ENCODE results near the gene NME4. TPM values are rescaled to one million over a fixed set of nuclear protein-coding genes. Genes with fewer than 3 reads are reported as not detected.
"Not testable (repeated sequence)": the region's sequence is repeated elsewhere in the genome, so short reads cannot be mapped to it uniquely, and the experiment has no call there.

NME4 gene
- total RNA-seq, 1 experiment from 2014 or later, result 179 TPM

GRCh38 chr16:397736-398332, 835 bp downstream of the NME4 start:
- DNase-seq (ENCODE audit: low spot score), result no peak

DNA sequence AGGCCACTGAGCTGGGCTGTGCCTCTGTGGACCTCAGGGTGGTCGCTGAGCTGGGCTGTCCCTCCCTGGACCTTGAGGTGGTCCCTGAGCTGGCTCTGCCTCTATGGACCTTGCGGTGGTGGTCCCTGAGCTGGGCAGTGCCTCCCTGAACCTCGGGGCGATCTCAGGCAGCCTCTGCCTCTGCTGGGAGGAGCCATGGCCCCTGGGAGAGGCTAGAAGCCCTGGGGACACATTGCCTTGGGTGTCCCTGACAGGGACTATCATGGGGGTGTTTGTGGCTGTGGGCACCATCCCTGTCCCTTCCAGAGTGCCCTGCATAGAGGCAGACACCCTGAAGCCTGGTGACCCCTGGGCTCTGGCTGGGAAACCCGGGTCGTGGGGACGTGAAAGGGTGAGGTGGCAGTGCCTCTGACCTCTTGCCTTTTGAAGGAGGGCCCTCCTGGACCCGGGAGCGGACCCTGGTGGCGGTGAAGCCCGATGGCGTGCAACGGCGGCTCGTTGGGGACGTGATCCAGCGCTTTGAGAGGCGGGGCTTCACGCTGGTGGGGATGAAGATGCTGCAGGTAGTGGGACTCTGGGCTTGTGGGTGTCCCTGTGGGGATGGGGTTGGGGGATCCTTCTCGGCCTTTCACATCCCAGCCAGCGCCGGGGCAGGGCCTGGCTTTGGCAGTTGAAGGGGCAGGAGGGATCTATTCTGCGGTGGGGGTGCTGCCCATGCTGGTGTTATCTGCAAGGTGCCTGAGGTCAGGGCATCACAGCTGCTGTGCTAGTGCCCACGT, 1.8 kb downstream of the NME4 start:
- no peak for DNase-seq (ENCODE audit: low spot score)

GRCh38 chr16:399340-400019, 2.5 kb downstream of the NME4 start:
- DNase-seq (ENCODE audit: low spot score), result no peak

DNA sequence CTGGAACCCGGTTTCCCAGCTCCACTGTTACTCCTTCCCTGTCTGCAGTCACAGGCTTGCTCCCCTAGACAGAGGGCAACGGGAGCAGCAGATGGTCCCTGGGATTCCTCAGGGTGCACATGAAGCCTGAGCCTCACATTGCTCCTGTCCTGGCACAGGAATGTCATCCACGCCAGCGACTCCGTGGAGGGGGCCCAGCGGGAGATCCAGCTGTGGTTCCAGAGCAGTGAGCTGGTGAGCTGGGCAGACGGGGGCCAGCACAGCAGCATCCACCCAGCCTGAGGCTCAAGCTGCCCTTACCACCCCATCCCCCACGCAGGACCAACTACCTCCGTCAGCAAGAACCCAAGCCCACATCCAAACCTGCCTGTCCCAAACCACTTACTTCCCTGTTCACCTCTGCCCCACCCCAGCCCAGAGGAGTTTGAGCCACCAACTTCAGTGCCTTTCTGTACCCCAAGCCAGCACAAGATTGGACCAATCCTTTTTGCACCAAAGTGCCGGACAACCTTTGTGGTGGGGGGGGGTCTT, 3.1 kb downstream of the NME4 start:
- DNase-seq (ENCODE audit: low spot score), result no peak

- peak; percentile 75 for DNase-seq (ENCODE audit: low spot score)
Measured at GRCh38 chr16:401468-402348, 4.7 kb downstream of the NME4 start, which contains the start of gene DECR2. Gene DECR2, plus strand, starts transcription at chr16:401885. Its CDS starts 79 bp downstream, at chr16:401964.

DNA sequence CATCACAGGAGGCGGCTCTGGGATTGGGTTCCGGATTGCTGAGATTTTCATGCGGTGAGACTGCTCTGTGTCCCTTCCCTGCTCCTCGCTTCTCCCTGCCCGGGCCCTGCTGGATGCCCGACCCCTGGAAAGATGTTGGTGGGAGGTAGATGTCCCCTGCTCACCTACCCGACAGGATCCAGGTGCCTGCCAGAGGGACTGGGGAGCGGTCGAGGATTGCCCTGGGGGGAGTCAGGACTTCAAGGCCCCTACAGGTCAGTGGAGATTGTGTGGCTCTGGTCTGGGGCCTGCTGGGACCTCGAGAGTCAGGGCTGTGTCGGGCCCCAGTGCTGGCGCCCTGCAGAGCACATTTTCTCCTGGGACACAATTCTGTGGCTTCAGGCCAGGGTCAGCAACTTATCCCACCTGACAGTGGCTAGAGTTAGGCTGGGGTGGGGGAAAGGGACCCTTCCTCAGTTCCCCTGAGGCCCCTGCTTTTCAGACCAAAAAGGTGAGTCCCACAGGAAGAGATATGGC, 8.0 kb downstream of the NME4 start:
- DNase-seq (ENCODE audit: low spot score), result no peak

DNA sequence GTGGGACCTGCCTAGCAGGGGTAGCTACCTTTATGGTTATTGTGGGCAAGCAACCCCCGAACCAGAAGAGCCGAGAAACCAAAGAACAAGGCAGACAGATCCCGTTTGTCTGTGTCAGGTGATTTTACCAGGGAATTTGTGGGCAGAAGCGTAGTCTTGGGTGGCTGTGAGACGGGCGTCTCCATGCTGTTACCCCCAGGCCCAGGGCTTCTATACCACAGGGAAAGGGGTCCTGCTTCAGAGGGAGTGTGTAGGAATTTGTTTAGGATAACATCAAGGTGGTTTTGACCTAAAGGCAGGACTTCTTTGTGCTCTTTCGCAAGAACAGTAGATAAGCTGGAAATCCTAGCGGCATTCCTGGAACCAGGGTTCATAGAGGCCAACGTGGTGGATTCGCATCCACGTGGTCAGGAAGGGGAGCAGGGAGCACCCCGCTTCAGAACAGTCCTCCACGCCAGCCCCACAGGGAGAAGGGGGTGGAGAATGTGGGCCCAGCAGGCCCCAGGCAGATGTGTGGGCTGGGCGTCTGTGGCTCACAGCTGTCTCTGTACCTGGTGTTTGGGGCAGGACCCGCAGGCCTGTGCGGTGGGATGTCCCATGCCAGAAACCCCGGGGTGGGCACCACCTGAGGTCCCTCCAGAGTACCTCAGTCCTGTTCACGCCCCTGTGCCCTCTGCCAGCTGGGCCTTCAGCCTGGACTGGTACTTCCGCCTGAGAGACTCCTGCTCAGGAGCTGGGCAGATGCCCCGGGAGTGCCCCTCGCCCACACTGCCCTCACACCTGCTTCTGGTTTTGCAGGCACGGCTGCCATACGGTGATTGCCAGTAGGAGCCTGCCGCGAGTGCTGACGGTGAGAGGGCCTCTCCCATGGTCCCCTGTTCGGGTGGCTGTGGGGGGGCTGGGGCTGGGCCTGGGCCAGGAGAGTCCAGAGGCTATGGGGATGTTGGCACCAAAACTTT, 8.8 kb downstream of the NME4 start:
- no peak for DNase-seq (ENCODE audit: low spot score)

- DNase-seq (ENCODE audit: low spot score), result no peak
Measured at GRCh38 chr16:407253-407652, 10.3 kb downstream of the NME4 start.

DNA sequence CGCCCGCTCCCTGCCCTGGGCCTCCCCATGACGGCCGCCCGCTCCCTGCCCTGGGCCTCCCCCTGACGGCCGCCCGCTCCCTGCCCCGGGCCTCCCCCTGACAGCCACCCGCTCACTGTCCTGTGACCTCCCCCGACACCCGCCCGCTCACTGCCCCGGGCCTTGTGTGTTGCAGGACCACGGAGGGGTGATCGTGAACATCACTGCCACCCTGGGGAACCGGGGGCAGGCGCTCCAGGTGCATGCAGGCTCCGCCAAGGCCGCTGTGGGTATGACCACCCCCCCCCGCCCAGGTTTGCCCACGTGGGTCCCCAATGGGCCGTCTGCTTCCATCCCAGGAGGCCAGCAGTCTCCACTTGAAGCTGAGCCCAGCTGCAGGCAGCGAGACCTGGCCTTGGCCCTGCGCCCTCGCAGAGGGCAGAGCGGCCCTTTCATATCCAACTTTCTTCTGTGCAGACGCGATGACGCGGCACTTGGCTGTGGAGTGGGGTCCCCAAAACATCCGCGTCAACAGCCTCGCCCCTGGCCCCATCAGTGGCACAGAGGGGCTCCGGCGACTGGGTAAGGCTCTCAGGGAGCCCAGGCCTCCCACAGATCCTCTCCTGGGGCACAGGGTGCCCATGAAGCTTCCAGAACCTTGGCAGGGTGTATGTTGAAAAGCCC, 13.6 kb downstream of the NME4 start:
- no peak for DNase-seq (ENCODE audit: low spot score)

DNA sequence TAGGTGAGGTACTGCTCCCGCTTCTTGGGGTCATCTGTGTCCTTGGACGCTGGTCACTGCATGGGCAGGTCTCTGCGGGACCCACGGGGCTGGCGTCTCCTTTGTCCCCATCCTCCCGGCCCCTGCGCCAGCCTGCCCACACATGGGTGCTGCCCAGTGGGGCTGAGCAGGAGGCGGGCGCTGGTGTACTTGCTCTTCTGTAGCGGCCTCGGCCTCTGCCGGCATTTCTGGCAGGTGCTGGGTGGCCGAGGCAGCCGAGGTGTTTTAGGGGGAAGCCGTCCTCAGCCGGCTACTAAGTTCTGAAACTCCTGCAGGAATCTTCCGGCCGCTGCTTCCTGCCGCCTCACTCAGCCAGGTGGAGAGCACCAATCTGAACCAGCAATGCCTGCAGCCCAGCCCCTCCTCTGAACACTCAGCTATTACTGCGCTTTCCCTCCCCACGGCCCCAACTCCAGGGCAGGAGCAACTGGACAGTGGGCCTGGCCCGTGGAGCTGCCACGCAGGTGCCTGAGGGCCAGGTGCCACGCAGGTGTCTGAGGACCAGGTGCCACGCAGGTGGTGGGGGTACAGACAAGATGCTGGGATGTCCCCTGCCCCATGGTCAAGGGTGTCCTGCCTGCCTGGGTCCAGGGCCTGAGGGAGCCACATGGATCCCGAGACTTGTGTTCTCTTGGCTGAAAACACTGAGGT, 14.7 kb downstream of the NME4 start:
- DNase-seq (ENCODE audit: low spot score), result no peak

DNA sequence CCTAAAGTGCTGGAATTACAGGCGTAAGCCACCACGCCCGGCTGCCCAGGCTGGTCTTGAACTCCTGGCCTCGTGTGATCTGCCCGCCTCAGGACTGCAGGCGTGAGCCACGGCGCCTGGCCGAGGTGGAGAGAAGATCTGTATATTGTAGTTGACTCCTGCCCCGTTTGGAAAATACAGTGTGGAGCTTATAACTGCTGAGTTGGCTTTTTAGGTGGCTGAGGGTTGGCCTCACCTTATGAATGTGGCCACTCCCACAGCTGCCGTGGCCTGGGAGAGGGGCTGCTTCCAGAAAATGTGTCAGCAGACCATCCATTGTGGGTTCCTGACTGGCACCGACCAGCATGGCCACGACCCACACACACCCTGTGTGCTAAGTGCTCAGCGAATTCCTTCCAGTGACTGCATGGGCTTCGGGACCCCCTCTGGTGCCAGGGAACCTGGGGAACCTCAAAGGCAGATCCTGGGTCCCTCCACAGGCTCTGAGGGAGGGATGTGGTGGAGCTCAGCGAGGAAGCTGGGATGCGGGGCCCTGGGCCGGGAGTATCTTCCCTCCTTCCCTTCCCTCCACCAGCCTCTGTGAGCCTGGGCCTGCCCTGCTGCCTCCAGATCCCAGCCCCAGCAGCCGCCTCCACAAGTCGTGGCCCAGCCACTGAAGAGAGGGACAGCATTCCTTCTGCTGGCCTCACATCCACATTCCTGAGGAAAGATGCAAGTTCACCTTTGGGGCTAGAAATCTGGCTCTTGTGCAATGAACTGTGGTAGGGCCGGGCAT, 17.6 kb downstream of the NME4 start:
- DNase-seq (ENCODE audit: low spot score), result no peak

GRCh38 chr16:415170-415498, 18.1 kb downstream of the NME4 start:
- not testable (repeated sequence) for DNase-seq (ENCODE audit: low spot score)

DNA sequence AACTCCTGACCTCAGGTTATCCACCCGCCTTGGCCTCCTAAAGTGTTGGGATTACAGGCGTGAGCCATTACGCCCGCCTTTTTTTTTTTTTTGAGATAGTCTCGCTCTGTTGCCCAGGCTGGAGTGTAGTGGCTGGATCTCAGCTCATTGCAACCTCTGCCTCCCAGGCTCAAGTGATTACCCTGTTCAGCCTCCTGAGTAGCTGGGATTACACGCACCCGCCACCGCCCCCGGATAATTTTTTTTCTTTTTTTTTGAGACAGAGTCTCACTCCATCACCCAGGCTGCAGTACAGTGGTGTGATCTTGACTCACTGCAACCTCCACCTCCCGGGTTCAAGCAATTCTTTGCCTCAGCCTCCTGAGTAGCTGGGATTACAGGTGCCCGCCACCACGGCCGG, 25.2 kb downstream of the NME4 start:
- DNase-seq (ENCODE audit: low spot score), result not testable (repeated sequence)

DNA sequence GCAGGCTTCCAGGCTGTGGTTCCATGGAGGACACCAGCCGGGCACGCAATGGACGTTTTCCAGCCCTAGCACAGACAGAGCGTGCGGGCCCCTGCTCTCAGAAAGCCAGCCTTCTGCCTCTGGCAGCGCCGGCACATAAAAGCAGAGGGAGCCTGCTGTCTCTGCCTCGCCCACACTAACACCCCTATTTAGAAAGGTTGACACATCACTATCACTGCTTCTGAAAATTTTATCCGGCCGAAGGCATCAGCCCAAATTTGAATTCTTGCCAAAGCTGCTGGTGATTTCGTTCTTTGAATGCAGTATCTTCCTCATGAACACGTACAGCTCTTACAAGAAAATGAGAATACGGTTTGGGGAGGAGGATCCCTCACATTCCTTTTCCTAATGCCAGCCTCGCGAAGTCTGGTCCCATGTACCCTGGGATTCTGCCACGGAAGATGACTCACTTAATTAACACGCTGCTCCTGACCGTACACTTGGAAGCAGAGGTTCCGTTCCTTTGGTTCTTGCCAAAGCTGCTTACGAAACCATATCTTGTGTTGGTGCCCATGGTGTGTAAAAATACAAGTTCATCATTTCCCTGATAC, 27.1 kb downstream of the NME4 start:
- DNase-seq (ENCODE audit: low spot score), result peak; percentile 99

GRCh38 chr16:424623-425081, 27.7 kb downstream of the NME4 start:
- no peak for DNase-seq (ENCODE audit: low spot score)

- peak; percentile 78 for DNase-seq (ENCODE audit: low spot score)
Measured at GRCh38 chr16:425082-425718, 28.2 kb downstream of the NME4 start, which contains the start of gene RAB11FIP3. Gene RAB11FIP3, plus strand, starts transcription at chr16:425649. Its CDS starts 358 bp downstream, at chr16:426007.

GRCh38 chr16:425740-426114, 28.7 kb downstream of the NME4 start:
- no peak for DNase-seq (ENCODE audit: low spot score)

All from A172 (cell line).